ENCODE measurements around the gene CD74. TPM values are rescaled to one million over a fixed set of nuclear protein-coding genes. Genes with fewer than 3 reads are reported as not detected.
"Not testable (repeated sequence)": the region's sequence is repeated elsewhere in the genome, so short reads cannot be mapped to it uniquely, and the experiment has no call there.

CD74 gene
- total RNA-seq, 1 donor from 2014 or later, result 341 TPM

- intact Hi-C loops (cut with micrococcal nuclease); ATAC-seq: not testable (repeated sequence)
- DNase-seq, result peak; percentile 17
Observed at GRCh38 chr5:150413902-150414790, 1.4 kb upstream of the CD74 start.

- intact Hi-C loops (cut with micrococcal nuclease), result no loop called here
- peak; percentile 10 for DNase-seq
Observed at GRCh38 chr5:150413176-150413901, 629 bp upstream of the CD74 start.

GRCh38 chr5:150411245-150411979 lies 1.3 kb downstream of the CD74 start:
- DNase-seq (peak; percentile 61), ATAC-seq (peak; percentile 19)
- intact Hi-C loops (cut with micrococcal nuclease), result no loop called here

More at GRCh38 chr5:150413176-150413901, 629 bp upstream of the CD74 start:
- no peak for ATAC-seq

GRCh38 chr5:150410524-150411244 lies 2.0 kb downstream of the CD74 start:
- DNase-seq (no peak), ATAC-seq (peak; percentile 81)
- intact Hi-C loops (cut with micrococcal nuclease), result no loop called here

GRCh38 chr5:150409638-150410523 lies 2.8 kb downstream of the CD74 start:
- ATAC-seq (peak; percentile 88), DNase-seq (peak; percentile 75)
- intact Hi-C loops (cut with micrococcal nuclease), result no loop called here

- ATAC-seq, result no peak
- intact Hi-C loops (cut with micrococcal nuclease), result no loop called here
Observed at GRCh38 chr5:150408231-150408943, 4.3 kb downstream of the CD74 start.

GRCh38 chr5:150407096-150407720 lies 5.5 kb downstream of the CD74 start:
- no peak for ATAC-seq
- DNase-seq, result no peak
- intact Hi-C loops (cut with micrococcal nuclease), result no loop called here

More at GRCh38 chr5:150408231-150408943, 4.3 kb downstream of the CD74 start:
- no peak for DNase-seq

GRCh38 chr5:150406723-150407095 lies 6.0 kb downstream of the CD74 start:
- no peak for ATAC-seq
- intact Hi-C loops (cut with micrococcal nuclease), result no loop called here

GRCh38 chr5:150406103-150406722 lies 6.5 kb downstream of the CD74 start:
- intact Hi-C loops (cut with micrococcal nuclease), result no loop called here
- no peak for ATAC-seq
- peak; percentile 20 for DNase-seq

More at GRCh38 chr5:150406723-150407095, 6.0 kb downstream of the CD74 start:
- peak; percentile 4 for DNase-seq

GRCh38 chr5:150404941-150405816 lies 7.5 kb downstream of the CD74 start:
- intact Hi-C loops (cut with micrococcal nuclease), result no loop called here
- ATAC-seq (no peak), DNase-seq (peak; percentile 12)

GRCh38 chr5:150404535-150404934 lies 8.2 kb downstream of the CD74 start:
- DNase-seq, result peak; percentile 18
- no peak for ATAC-seq
- intact Hi-C loops (cut with micrococcal nuclease), result no loop called here

GRCh38 chr5:150404121-150404520 lies 8.6 kb downstream of the CD74 start:
- peak; percentile 49 for DNase-seq
- peak; percentile 34 for ATAC-seq
- intact Hi-C loops (cut with micrococcal nuclease), result no loop called here

GRCh38 chr5:150402901-150403342 lies 9.8 kb downstream of the CD74 start:
- DNase-seq (peak; percentile 28), ATAC-seq (no peak)
- intact Hi-C loops (cut with micrococcal nuclease), result no loop called here

GRCh38 chr5:150402229-150402773 lies 10.4 kb downstream of the CD74 start:
- intact Hi-C loops (cut with micrococcal nuclease), result no loop called here
- ATAC-seq, result no peak
- DNase-seq, result peak; percentile 12

Measured in left ventricle myocardium superior (tissue), 1 donor.